Progenitor cell of endocrine pancreas (in vitro differentiated cells): ENCODE results near the gene C1orf56. TPM values are rescaled to one million over a fixed set of nuclear protein-coding genes. Genes with fewer than 3 reads are reported as not detected.

ENCODE experiments used
- DNase-seq: peaks from one replicate; pipeline ENCODE4 v3.0.0; 2021; ENCODE audit warnings: low spot score; ENCODE audit not compliant: unreplicated experiment
- H3K27ac Mint-ChIP-seq: 2 replicates; pipeline ENCODE4 v1.8.0; 2021; ENCODE audit warnings: mild to moderate bottlenecking, moderate library complexity, mixed read lengths
- H3K27me3 Mint-ChIP-seq: 2 replicates; pipeline ENCODE4 v1.8.0; 2021; ENCODE audit warnings: mixed read lengths
- H3K36me3 Mint-ChIP-seq: 2 replicates; pipeline ENCODE4 v1.8.0; 2022; ENCODE audit warnings: mixed read lengths; ENCODE audit not compliant: insufficient read depth
- H3K4me1 Mint-ChIP-seq: 2 replicates; pipeline ENCODE4 v1.8.0; 2021; ENCODE audit warnings: low read depth, mixed read lengths
- H3K4me3 Mint-ChIP-seq: 2 replicates; pipeline ENCODE4 v1.8.0; 2021; ENCODE audit warnings: low read depth, mild to moderate bottlenecking, moderate library complexity, mixed read lengths
- H3K9me3 Mint-ChIP-seq: 2 replicates; pipeline ENCODE4 v1.8.0; 2021; ENCODE audit warnings: low read depth, mixed read lengths
- CTCF ChIP-seq: fragments of 200-600 bp; sonication (generic); IDR thresholded peaks from one replicate; pipeline ENCODE4 v1.5.0; 2021; ENCODE audit warnings: antibody characterized with exemption, mild to moderate bottlenecking; ENCODE audit not compliant: unreplicated experiment
- total RNA-seq: library from RNA; stranded (reverse); gene quantifications from 2 replicates; pipeline ENCODE4 v1.2.1, GENCODE V29; 2021

The C1orf56 gene
- total RNA-seq, 1 donor from 2014 or later: 7.0 TPM

GRCh38 chr1:151009674-151010345 is 37.7 kb upstream of the C1orf56 start:
- peak overlapping the region; percentile 96 for H3K27ac Mint-ChIP-seq
- peaks cover 51% of the 10 kb centered on the region for H3K4me1 Mint-ChIP-seq
- peak overlapping the region; percentile 89 for H3K4me3 Mint-ChIP-seq

GRCh38 chr1:151010346-151010726 is 37.2 kb upstream of the C1orf56 start:
- H3K27ac Mint-ChIP-seq: no peak overlapping the region
- H3K4me1 Mint-ChIP-seq: peaks cover 48% of the 10 kb centered on the region
- no peak overlapping the region for H3K4me3 Mint-ChIP-seq
- no peaks in the 10 kb centered on the region for H3K36me3 Mint-ChIP-seq
- H3K9me3 Mint-ChIP-seq: no peaks in the 10 kb centered on the region
- DNase-seq: no peak
- H3K27me3 Mint-ChIP-seq: no peaks in the 10 kb centered on the region
- TF ChIP-seq CTCF: no peak

More at GRCh38 chr1:151009674-151010345, 37.7 kb upstream of the C1orf56 start:
- no peak for TF ChIP-seq CTCF
- H3K36me3 Mint-ChIP-seq: no peaks in the 10 kb centered on the region
- DNase-seq: no peak
- H3K9me3 Mint-ChIP-seq: no peaks in the 10 kb centered on the region
- H3K27me3 Mint-ChIP-seq: no peaks in the 10 kb centered on the region

GRCh38 chr1:151011154-151011850 is 36.2 kb upstream of the C1orf56 start:
- Mint-ChIP-seq H3K9me3 (no peaks in the 10 kb centered on the region), H3K27me3 (no peaks in the 10 kb centered on the region), H3K36me3 (no peaks in the 10 kb centered on the region), H3K4me3 (no peak overlapping the region), H3K4me1 (peaks cover 39% of the 10 kb centered on the region), H3K27ac (no peak overlapping the region)
- DNase-seq: no peak
- no peak for TF ChIP-seq CTCF

GRCh38 chr1:151012684-151013471 is 34.7 kb upstream of the C1orf56 start:
- H3K36me3 Mint-ChIP-seq: no peaks in the 10 kb centered on the region
- no peak for DNase-seq
- no peak overlapping the region for H3K4me3 Mint-ChIP-seq
- H3K27ac Mint-ChIP-seq: peak overlapping the region; percentile 59
- TF ChIP-seq CTCF: no peak
- H3K9me3 Mint-ChIP-seq: no peaks in the 10 kb centered on the region
- H3K27me3 Mint-ChIP-seq: no peaks in the 10 kb centered on the region
- H3K4me1 Mint-ChIP-seq: peaks cover 23% of the 10 kb centered on the region

- H3K27me3 Mint-ChIP-seq: no peaks in the 10 kb centered on the region
- no peak for DNase-seq
- TF ChIP-seq CTCF: no peak
- H3K27ac Mint-ChIP-seq: peak overlapping the region; percentile 59
- peaks cover 21% of the 10 kb centered on the region for H3K4me1 Mint-ChIP-seq
- H3K36me3 Mint-ChIP-seq: peaks cover 4% of the 10 kb centered on the region
- no peak overlapping the region for H3K4me3 Mint-ChIP-seq
- H3K9me3 Mint-ChIP-seq: no peaks in the 10 kb centered on the region
These were observed 34.0 kb upstream of the C1orf56 start for GRCh38 chr1:151013518-151013917.
